CD4-positive, alpha-beta T cell treated with Interleukin-1 beta for 1 hour (primary cell): ENCODE measurements around the gene ARHGAP40.

Experiments used
- DNase-seq, 2 donors: peaks; one replicate each; pipeline ENCODE4 v3.0.0-alpha.2; 2020 to 2022

The ARHGAP40 gene

GRCh38 chr20:38623061-38623460, 21.5 kb downstream of the ARHGAP40 start:
- DNase-seq, result no peak

- no peak for DNase-seq
Measured at GRCh38 chr20:38624084-38624483, 22.5 kb downstream of the ARHGAP40 start.

- DNase-seq, result no peak
Measured at GRCh38 chr20:38625896-38626295, 24.3 kb downstream of the ARHGAP40 start.

- DNase-seq, result no peak
Measured at GRCh38 chr20:38626921-38627659, 25.5 kb downstream of the ARHGAP40 start.

GRCh38 chr20:38628580-38629470, 27.2 kb downstream of the ARHGAP40 start:
- DNase-seq, result no peak

GRCh38 chr20:38629979-38630378, 28.4 kb downstream of the ARHGAP40 start:
- DNase-seq, result no peak

GRCh38 chr20:38630727-38631126, 29.1 kb downstream of the ARHGAP40 start:
- no peak for DNase-seq

- no peak for DNase-seq
Measured at GRCh38 chr20:38631155-38632022, 29.8 kb downstream of the ARHGAP40 start.

GRCh38 chr20:38633577-38634093, 32.0 kb downstream of the ARHGAP40 start:
- peak; percentile 47 to 58 for DNase-seq

- DNase-seq, result no peak
Measured at GRCh38 chr20:38635721-38636288, 34.2 kb downstream of the ARHGAP40 start.

- DNase-seq, result no peak
Measured at GRCh38 chr20:38640521-38640920, 38.9 kb downstream of the ARHGAP40 start.

GRCh38 chr20:38642498-38642897, 40.9 kb downstream of the ARHGAP40 start:
- no peak for DNase-seq

- DNase-seq, result no peak
Measured at GRCh38 chr20:38644588-38645260, 43.1 kb downstream of the ARHGAP40 start.

GRCh38 chr20:38645351-38645750, 43.7 kb downstream of the ARHGAP40 start:
- DNase-seq, result no peak

- peak; percentile 86 to 90 for DNase-seq
Measured at GRCh38 chr20:38645980-38646858, 44.6 kb downstream of the ARHGAP40 start.

- peak in 1 of 2 donors; percentile 4 for DNase-seq
Measured at GRCh38 chr20:38649275-38649891, 47.8 kb downstream of the ARHGAP40 start.

GRCh38 chr20:38650010-38650409, 48.4 kb downstream of the ARHGAP40 start:
- DNase-seq, result no peak

GRCh38 chr20:38651154-38651553, 49.5 kb downstream of the ARHGAP40 start:
- no peak for DNase-seq

GRCh38 chr20:38651562-38651961, 50.0 kb downstream of the ARHGAP40 start:
- no peak for DNase-seq

GRCh38 chr20:38652995-38653394, 51.4 kb downstream of the ARHGAP40 start:
- no peak for DNase-seq
